ENCODE data around the gene PFKFB4. TPM values are rescaled to one million over a fixed set of nuclear protein-coding genes. Genes with fewer than 3 reads are reported as not detected.

Gene PFKFB4
- polyA plus RNA-seq, 1 donor = 17.3 TPM

- peak; percentile 55 to 61 for DNase-seq
- Histone ChIP-seq H3K4me1 (ENCODE audit: control insufficient read depth, insufficient read depth, low read length) (peaks cover 20% of the 10 kb centered on the region), H3K36me3 (ENCODE audit: control insufficient read depth, insufficient read depth, low read length) (peaks cover 15% of the 10 kb centered on the region), H3K27me3 (ENCODE audit: control insufficient read depth, insufficient read depth, low read length) (no peaks in the 10 kb centered on the region), H3K9me3 (ENCODE audit: control insufficient read depth, low read depth, low read length) (no peaks in the 10 kb centered on the region), H3K4me3 (ENCODE audit: low read length) (no peak overlapping the region), H3K27ac (ENCODE audit: low read length) (no peak overlapping the region)
- no CpG with 5 or more reads among the region's 10 CpGs for WGBS (ENCODE audit: insufficient coverage, low lambda C conversion rate)
These were observed 7.6 kb downstream of the PFKFB4 start for GRCh38 chr3:48548729-48549705.

DNA sequence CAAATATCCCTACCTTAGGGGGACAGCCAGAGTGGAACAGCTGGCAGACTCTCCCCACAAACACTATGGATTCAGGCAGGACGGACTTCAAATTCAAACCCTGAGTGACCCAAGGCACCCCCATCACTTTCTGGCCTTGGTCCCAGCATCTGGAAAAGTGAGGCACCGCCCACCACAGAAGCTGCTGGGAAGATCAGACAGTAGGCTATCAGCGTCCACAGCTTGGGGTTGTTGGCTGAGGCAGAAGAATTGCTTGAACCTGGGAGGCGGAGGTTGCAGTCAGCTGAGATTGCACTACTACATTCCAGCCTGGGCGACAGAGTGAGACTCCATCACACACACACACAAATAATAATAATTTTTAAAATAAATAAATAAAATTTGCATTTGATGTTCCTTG lies 8.5 kb downstream of the PFKFB4 start:
- H3K27ac ChIP-seq (ENCODE audit: low read length) = no peak overlapping the region
- H3K4me3 ChIP-seq (ENCODE audit: low read length) = no peak overlapping the region
- no peak for DNase-seq
- peaks cover 15% of the 10 kb centered on the region for H3K36me3 ChIP-seq (ENCODE audit: control insufficient read depth, insufficient read depth, low read length)
- H3K9me3 ChIP-seq (ENCODE audit: control insufficient read depth, low read depth, low read length) = no peaks in the 10 kb centered on the region
- no CpG with 5 or more reads among the region's 5 CpGs for WGBS (ENCODE audit: insufficient coverage, low lambda C conversion rate)
- no peaks in the 10 kb centered on the region for H3K27me3 ChIP-seq (ENCODE audit: control insufficient read depth, insufficient read depth, low read length)
- H3K4me1 ChIP-seq (ENCODE audit: control insufficient read depth, insufficient read depth, low read length) = peaks cover 12% of the 10 kb centered on the region

DNA sequence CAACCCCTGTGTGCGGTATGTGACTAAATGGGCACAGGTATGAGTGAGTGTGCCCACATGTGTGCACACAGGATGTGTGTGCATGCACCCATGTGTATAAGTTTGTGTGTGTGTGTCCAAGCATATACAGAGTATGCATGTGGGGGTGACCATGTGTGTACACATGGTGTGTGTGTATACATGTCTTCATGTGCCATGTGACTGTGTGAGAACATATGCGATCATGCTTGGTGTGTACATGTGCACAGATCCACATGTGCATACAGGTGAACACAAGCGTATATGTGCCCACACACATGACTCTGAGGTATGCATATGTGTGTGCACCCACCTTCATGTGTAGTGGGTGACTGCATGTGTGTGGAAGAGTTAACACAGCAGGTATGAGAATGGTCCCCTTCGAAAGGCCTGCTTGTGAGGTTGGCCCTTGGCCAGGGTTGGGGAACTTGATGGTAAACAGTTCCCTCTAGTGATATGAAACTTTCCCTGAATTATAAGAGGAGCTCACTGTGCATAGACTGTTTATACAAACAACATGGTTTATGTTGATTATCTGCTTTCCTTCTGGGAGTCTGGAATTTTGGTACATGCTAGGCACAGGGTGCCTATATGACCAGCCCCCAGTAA lies 10.3 kb downstream of the PFKFB4 start:
- Histone ChIP-seq H3K36me3 (ENCODE audit: control insufficient read depth, insufficient read depth, low read length) (peaks cover 18% of the 10 kb centered on the region), H3K4me3 (ENCODE audit: low read length) (no peak overlapping the region), H3K27me3 (ENCODE audit: control insufficient read depth, insufficient read depth, low read length) (no peaks in the 10 kb centered on the region), H3K4me1 (ENCODE audit: control insufficient read depth, insufficient read depth, low read length) (no peaks in the 10 kb centered on the region), H3K9me3 (ENCODE audit: control insufficient read depth, low read depth, low read length) (no peaks in the 10 kb centered on the region), H3K27ac (ENCODE audit: low read length) (no peak overlapping the region)
- WGBS (ENCODE audit: insufficient coverage, low lambda C conversion rate) = no CpG with 5 or more reads among the region's 4 CpGs
- DNase-seq = no peak

DNA sequence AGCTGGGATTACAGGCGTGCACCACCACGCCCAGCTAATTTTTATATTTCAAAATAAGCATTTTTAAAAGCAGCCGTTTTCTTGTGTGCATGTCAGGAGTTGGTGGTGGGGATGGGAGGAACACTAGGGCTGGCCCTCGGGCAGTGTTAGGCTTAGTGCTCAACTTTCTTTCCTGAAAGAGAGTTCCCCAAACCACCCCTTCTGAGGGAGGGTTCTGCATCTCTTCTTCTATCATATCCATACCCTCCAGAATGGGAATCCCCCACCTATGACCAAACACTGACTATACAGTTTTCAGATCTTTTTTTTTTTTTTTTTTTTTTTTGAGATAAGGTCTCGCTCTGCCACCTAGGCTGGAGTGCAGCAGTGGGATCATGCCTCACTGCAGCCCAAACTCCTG lies 12.5 kb downstream of the PFKFB4 start:
- Histone ChIP-seq H3K9me3 (ENCODE audit: control insufficient read depth, low read depth, low read length) (no peaks in the 10 kb centered on the region), H3K4me3 (ENCODE audit: low read length) (no peak overlapping the region), H3K27ac (ENCODE audit: low read length) (no peak overlapping the region), H3K27me3 (ENCODE audit: control insufficient read depth, insufficient read depth, low read length) (no peaks in the 10 kb centered on the region), H3K36me3 (ENCODE audit: control insufficient read depth, insufficient read depth, low read length) (peaks cover 19% of the 10 kb centered on the region), H3K4me1 (ENCODE audit: control insufficient read depth, insufficient read depth, low read length) (no peaks in the 10 kb centered on the region)
- WGBS (ENCODE audit: insufficient coverage, low lambda C conversion rate) = no CpG with 5 or more reads among the region's 5 CpGs
- DNase-seq = no peak

DNA sequence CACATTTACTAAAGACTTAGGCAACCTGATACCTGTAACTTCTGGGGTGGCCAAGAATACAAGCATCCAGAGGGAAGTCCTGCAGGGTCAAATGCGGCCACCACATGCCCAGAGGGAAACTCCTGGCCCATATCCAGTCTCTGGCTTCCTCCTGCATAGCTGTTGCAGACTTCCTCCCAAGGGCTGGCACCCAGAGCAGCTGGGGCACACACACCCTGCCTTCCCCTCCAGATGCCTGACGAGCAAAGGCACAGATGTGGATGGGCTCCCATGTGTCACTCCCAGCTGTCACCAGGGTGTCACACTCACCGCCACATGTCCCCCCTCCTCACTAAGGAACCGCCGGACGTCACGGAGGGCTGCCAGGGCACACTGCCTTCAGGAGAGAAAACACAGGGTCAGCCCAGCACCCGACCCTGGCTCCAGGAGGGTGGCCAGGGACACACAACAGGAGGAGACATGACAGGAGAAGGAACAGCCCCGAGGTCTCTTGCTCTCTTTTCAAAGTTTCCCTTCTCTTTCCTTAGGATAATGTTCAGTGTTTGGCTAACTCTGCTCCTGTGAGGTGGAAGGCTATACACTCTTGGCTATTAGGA lies 13.2 kb downstream of the PFKFB4 start:
- no peak overlapping the region for H3K27ac ChIP-seq (ENCODE audit: low read length)
- H3K27me3 ChIP-seq (ENCODE audit: control insufficient read depth, insufficient read depth, low read length) = no peaks in the 10 kb centered on the region
- DNase-seq = no peak
- H3K4me1 ChIP-seq (ENCODE audit: control insufficient read depth, insufficient read depth, low read length) = no peaks in the 10 kb centered on the region
- no peaks in the 10 kb centered on the region for H3K9me3 ChIP-seq (ENCODE audit: control insufficient read depth, low read depth, low read length)
- H3K36me3 ChIP-seq (ENCODE audit: control insufficient read depth, insufficient read depth, low read length) = peaks cover 26% of the 10 kb centered on the region
- H3K4me3 ChIP-seq (ENCODE audit: low read length) = no peak overlapping the region
- no CpG with 5 or more reads among the region's 9 CpGs for WGBS (ENCODE audit: insufficient coverage, low lambda C conversion rate)

- Histone ChIP-seq H3K4me3 (ENCODE audit: low read length) (no peak overlapping the region), H3K4me1 (ENCODE audit: control insufficient read depth, insufficient read depth, low read length) (no peaks in the 10 kb centered on the region), H3K36me3 (ENCODE audit: control insufficient read depth, insufficient read depth, low read length) (peaks cover 50% of the 10 kb centered on the region), H3K9me3 (ENCODE audit: control insufficient read depth, low read depth, low read length) (no peaks in the 10 kb centered on the region), H3K27me3 (ENCODE audit: control insufficient read depth, insufficient read depth, low read length) (no peaks in the 10 kb centered on the region), H3K27ac (ENCODE audit: low read length) (no peak overlapping the region)
- no peak for DNase-seq
- no CpG with 5 or more reads among the region's 12 CpGs for WGBS (ENCODE audit: insufficient coverage, low lambda C conversion rate)
These were observed 18.2 kb downstream of the PFKFB4 start for GRCh38 chr3:48538451-48538850.

GRCh38 chr3:48536785-48537184 lies 19.8 kb downstream of the PFKFB4 start:
- Histone ChIP-seq H3K27me3 (ENCODE audit: control insufficient read depth, insufficient read depth, low read length) (no peaks in the 10 kb centered on the region), H3K36me3 (ENCODE audit: control insufficient read depth, insufficient read depth, low read length) (peaks cover 48% of the 10 kb centered on the region), H3K4me1 (ENCODE audit: control insufficient read depth, insufficient read depth, low read length) (no peaks in the 10 kb centered on the region), H3K4me3 (ENCODE audit: low read length) (no peak overlapping the region), H3K27ac (ENCODE audit: low read length) (no peak overlapping the region), H3K9me3 (ENCODE audit: control insufficient read depth, low read depth, low read length) (no peaks in the 10 kb centered on the region)
- DNase-seq = no peak
- WGBS (ENCODE audit: insufficient coverage, low lambda C conversion rate) = no CpG with 5 or more reads among the region's 5 CpGs

DNA sequence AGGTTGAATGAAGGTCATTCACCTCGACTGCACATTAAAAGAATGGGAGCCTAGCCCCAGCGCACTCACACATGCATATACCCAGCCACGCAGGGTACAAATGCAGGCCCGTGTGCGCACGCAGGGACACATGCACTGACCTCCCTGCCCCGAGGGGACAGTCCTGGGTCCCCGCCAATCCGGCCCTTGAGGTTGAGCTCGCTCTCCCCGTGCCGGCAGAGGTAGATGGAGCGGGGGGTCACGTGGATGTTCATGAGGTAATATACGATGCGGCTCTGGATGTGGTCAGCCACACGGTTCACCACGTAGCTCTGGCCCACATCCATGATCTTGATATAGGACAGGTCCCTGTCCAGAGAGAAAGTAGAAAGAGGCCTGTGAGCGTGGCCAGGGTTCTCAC lies 20.5 kb downstream of the PFKFB4 start:
- Histone ChIP-seq H3K36me3 (ENCODE audit: control insufficient read depth, insufficient read depth, low read length) (peaks cover 48% of the 10 kb centered on the region), H3K4me3 (ENCODE audit: low read length) (no peak overlapping the region), H3K27ac (ENCODE audit: low read length) (no peak overlapping the region), H3K27me3 (ENCODE audit: control insufficient read depth, insufficient read depth, low read length) (no peaks in the 10 kb centered on the region), H3K9me3 (ENCODE audit: control insufficient read depth, low read depth, low read length) (no peaks in the 10 kb centered on the region), H3K4me1 (ENCODE audit: control insufficient read depth, insufficient read depth, low read length) (no peaks in the 10 kb centered on the region)
- no CpG with 5 or more reads among the region's 19 CpGs for WGBS (ENCODE audit: insufficient coverage, low lambda C conversion rate)
- DNase-seq = no peak

DNA sequence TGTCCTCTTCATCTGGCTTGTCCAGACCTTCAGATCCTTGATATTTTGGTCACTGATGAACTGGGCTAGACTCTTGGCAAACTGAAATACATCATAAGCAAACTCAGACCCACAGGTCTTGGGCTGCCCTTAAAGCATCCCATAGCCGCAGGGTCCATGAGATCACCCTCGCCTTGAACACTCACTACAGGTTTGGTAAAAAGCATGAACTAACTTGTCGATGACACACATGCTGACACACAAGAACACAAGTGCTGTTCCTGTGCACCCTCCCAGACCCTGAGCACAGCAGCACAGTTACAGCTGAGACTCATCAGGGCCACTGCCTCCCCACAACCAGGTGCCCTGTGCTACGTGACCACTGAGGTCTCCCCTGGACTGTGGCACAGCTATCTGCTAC lies 21.0 kb downstream of the PFKFB4 start:
- Histone ChIP-seq H3K4me1 (ENCODE audit: control insufficient read depth, insufficient read depth, low read length) (no peaks in the 10 kb centered on the region), H3K9me3 (ENCODE audit: control insufficient read depth, low read depth, low read length) (no peaks in the 10 kb centered on the region), H3K36me3 (ENCODE audit: control insufficient read depth, insufficient read depth, low read length) (peaks cover 48% of the 10 kb centered on the region), H3K27me3 (ENCODE audit: control insufficient read depth, insufficient read depth, low read length) (no peaks in the 10 kb centered on the region), H3K27ac (ENCODE audit: low read length) (no peak overlapping the region), H3K4me3 (ENCODE audit: low read length) (no peak overlapping the region)
- DNase-seq = no peak
- WGBS (ENCODE audit: insufficient coverage, low lambda C conversion rate) = no CpG with 5 or more reads among the region's 4 CpGs

GRCh38 chr3:48532977-48533337 lies 23.6 kb downstream of the PFKFB4 start:
- no peaks in the 10 kb centered on the region for H3K4me1 ChIP-seq (ENCODE audit: control insufficient read depth, insufficient read depth, low read length)
- no peak overlapping the region for H3K4me3 ChIP-seq (ENCODE audit: low read length)
- DNase-seq = no peak
- H3K36me3 ChIP-seq (ENCODE audit: control insufficient read depth, insufficient read depth, low read length) = peaks cover 30% of the 10 kb centered on the region
- H3K9me3 ChIP-seq (ENCODE audit: control insufficient read depth, low read depth, low read length) = no peaks in the 10 kb centered on the region
- no peaks in the 10 kb centered on the region for H3K27me3 ChIP-seq (ENCODE audit: control insufficient read depth, insufficient read depth, low read length)
- no peak overlapping the region for H3K27ac ChIP-seq (ENCODE audit: low read length)
- WGBS (ENCODE audit: insufficient coverage, low lambda C conversion rate) = no CpG with 5 or more reads among the region's 2 CpGs
